ENCODE results near the gene GID8.

GID8 gene

GRCh38 chr20:62925420-62926228, 12.3 kb upstream of the GID8 start:
- Mint-ChIP-seq H3K4me1 (peaks cover 66% of the 10 kb centered on the region), H3K27me3 (no peaks in the 10 kb centered on the region), H3K36me3 (peaks cover 2% of the 10 kb centered on the region), H3K9me3 (no peaks in the 10 kb centered on the region), H3K27ac (peak overlapping the region; percentile 95), H3K4me3 (peak overlapping the region; percentile 96)

GRCh38 chr20:62926229-62927127, 11.5 kb upstream of the GID8 start, which contains the start of gene DIDO1:
Gene DIDO1, minus strand, starts transcription at chr20:62926505.
- H3K4me1 Mint-ChIP-seq: peaks cover 67% of the 10 kb centered on the region
- no peaks in the 10 kb centered on the region for H3K36me3 Mint-ChIP-seq
- no peaks in the 10 kb centered on the region for H3K9me3 Mint-ChIP-seq
- H3K27me3 Mint-ChIP-seq: no peaks in the 10 kb centered on the region
- H3K4me3 Mint-ChIP-seq: peak within 1 kb of the TSS; percentile 96
- peak within 1 kb of the TSS; percentile 95 for H3K27ac Mint-ChIP-seq

GRCh38 chr20:62927128-62927705, 10.7 kb upstream of the GID8 start:
- H3K27ac Mint-ChIP-seq: peak overlapping the region; percentile 25
- H3K4me1 Mint-ChIP-seq: peaks cover 65% of the 10 kb centered on the region
- H3K9me3 Mint-ChIP-seq: no peaks in the 10 kb centered on the region
- no peaks in the 10 kb centered on the region for H3K27me3 Mint-ChIP-seq
- H3K36me3 Mint-ChIP-seq: no peaks in the 10 kb centered on the region
- H3K4me3 Mint-ChIP-seq: peak overlapping the region; percentile 92

DNA sequence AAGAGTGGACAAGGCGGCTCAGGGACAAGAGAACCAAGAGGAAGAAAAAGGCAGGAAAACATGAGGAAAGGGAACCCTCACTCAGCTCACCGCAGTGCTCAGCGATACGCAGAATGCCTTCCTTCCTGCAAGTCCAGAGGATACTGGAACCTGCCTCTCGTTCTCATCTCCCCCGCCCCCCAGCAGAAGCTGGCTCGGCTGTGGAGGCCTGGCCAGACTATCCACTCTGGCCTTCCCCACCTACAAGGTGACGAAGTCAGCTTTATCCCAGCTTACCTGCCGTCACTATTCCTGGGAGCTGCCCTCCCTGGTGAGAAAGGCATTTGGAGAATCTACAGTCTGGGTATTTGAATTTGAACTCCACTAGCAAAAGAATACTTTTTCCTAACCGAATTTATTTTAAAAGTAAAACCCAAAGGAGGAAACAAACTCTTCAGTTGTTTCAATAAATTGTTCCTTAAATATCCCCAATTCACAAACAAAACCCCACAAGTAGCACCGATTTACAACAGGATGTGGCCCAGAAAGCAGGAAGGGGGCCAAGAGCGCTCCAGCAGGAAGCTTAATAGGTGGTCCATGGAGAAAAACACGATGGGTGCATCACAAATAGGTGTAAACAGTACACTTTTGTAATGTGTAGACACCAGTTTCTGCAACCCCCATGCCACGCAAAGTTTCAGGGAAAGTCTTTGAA, 9.6 kb upstream of the GID8 start:
- Mint-ChIP-seq H3K36me3 (no peaks in the 10 kb centered on the region), H3K27me3 (no peaks in the 10 kb centered on the region), H3K27ac (peak overlapping the region; percentile 64), H3K9me3 (no peaks in the 10 kb centered on the region), H3K4me3 (peak overlapping the region; percentile 92), H3K4me1 (peaks cover 56% of the 10 kb centered on the region)

DNA sequence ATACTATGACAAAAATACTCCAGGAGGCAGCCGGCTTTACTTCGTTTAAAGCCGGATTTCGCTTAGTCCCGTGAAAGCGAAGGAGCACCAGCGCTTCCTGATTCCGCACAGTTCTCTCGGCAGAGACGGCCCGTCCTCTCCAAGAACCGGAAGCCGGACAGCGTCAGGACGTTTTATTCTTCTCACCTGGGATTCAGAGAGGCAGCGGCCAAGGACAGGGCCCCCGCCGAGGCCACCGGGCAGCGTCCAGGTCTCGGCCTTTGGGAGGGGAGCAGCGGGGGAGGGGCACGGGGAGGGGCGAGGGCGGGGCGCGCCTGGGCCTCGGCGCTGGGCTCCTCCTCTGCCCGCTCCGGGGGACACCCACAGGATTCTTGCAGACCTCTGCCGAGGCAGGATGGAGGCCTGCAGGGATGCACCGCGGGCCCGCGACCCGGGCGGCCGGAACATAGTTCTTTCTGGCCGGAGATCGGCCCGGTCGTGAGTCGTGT, 8.9 kb upstream of the GID8 start:
- Mint-ChIP-seq H3K27me3 (no peaks in the 10 kb centered on the region), H3K4me3 (peak overlapping the region; percentile 92), H3K9me3 (no peaks in the 10 kb centered on the region), H3K27ac (peak overlapping the region; percentile 64), H3K36me3 (no peaks in the 10 kb centered on the region), H3K4me1 (peaks cover 49% of the 10 kb centered on the region)

- H3K9me3 Mint-ChIP-seq: no peaks in the 10 kb centered on the region
- peaks cover 41% of the 10 kb centered on the region for H3K4me1 Mint-ChIP-seq
- H3K36me3 Mint-ChIP-seq: no peaks in the 10 kb centered on the region
- H3K27me3 Mint-ChIP-seq: no peaks in the 10 kb centered on the region
- H3K27ac Mint-ChIP-seq: no peak overlapping the region
- H3K4me3 Mint-ChIP-seq: no peak overlapping the region
These were observed 6.5 kb upstream of the GID8 start for GRCh38 chr20:62931464-62931863.

GRCh38 chr20:62933966-62934365, 4.0 kb upstream of the GID8 start:
- Mint-ChIP-seq H3K4me3 (no peak overlapping the region), H3K27me3 (no peaks in the 10 kb centered on the region), H3K27ac (no peak overlapping the region), H3K9me3 (no peaks in the 10 kb centered on the region), H3K36me3 (no peaks in the 10 kb centered on the region), H3K4me1 (peaks cover 31% of the 10 kb centered on the region)

DNA sequence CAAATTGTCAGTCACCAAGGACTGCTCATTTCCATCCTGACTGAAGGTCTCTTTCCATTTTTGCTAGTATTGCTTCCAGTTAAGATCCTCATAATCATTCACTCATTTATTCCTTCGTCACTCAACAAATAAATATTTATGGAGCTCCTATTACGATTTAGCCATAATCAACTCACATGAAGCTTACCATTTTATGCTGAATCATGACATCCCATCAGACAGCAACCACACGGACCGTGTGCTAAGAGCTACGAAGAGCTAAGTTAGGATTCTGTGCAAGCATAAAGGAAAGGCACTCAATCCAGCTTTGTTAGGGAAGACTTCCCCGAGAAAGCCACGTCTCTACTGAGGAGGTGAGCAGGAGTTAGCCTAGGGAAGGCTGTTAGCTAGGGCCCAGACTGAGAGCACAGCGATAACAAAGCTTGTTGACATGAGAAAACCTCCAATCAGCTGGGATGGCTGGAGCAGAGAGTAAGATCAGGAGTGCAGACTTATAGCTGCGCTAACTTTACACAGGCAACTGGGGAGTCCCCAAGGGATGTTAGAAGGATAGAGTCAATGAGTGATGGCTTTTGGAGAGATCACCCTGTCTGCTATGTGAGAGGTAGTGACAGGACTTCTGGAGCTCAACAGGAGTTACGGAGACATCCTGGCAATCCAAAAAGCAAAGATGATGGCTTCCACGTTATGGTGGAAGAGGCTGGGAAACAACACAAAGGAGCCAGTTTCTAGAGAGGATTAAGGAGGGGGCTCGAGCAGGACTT, 2.6 kb upstream of the GID8 start:
- peaks cover 2% of the 10 kb centered on the region for H3K36me3 Mint-ChIP-seq
- peaks cover 32% of the 10 kb centered on the region for H3K4me1 Mint-ChIP-seq
- H3K9me3 Mint-ChIP-seq: no peaks in the 10 kb centered on the region
- no peaks in the 10 kb centered on the region for H3K27me3 Mint-ChIP-seq
- H3K27ac Mint-ChIP-seq: no peak overlapping the region
- H3K4me3 Mint-ChIP-seq: no peak overlapping the region

GRCh38 chr20:62935968-62936585, 1.9 kb upstream of the GID8 start:
- no peak overlapping the region for H3K27ac Mint-ChIP-seq
- H3K4me3 Mint-ChIP-seq: no peak overlapping the region
- no peaks in the 10 kb centered on the region for H3K27me3 Mint-ChIP-seq
- H3K36me3 Mint-ChIP-seq: peaks cover 2% of the 10 kb centered on the region
- H3K9me3 Mint-ChIP-seq: no peaks in the 10 kb centered on the region
- peaks cover 32% of the 10 kb centered on the region for H3K4me1 Mint-ChIP-seq

- Mint-ChIP-seq H3K4me3 (no peak overlapping the region), H3K27me3 (no peaks in the 10 kb centered on the region), H3K36me3 (peaks cover 2% of the 10 kb centered on the region), H3K4me1 (peaks cover 39% of the 10 kb centered on the region), H3K27ac (peak overlapping the region; percentile 97), H3K9me3 (no peaks in the 10 kb centered on the region)
These were observed 461 bp upstream of the GID8 start for GRCh38 chr20:62937268-62938104.

- peaks cover 3% of the 10 kb centered on the region for H3K36me3 Mint-ChIP-seq
- H3K9me3 Mint-ChIP-seq: no peaks in the 10 kb centered on the region
- H3K27ac Mint-ChIP-seq: no peak overlapping the region
- no peaks in the 10 kb centered on the region for H3K27me3 Mint-ChIP-seq
- H3K4me1 Mint-ChIP-seq: peaks cover 47% of the 10 kb centered on the region
- no peak overlapping the region for H3K4me3 Mint-ChIP-seq
These were observed 2.9 kb downstream of the GID8 start for GRCh38 chr20:62940875-62941274.

GRCh38 chr20:62941792-62942191, 3.8 kb downstream of the GID8 start:
- peak overlapping the region; percentile 9 for H3K27ac Mint-ChIP-seq
- no peaks in the 10 kb centered on the region for H3K9me3 Mint-ChIP-seq
- no peaks in the 10 kb centered on the region for H3K27me3 Mint-ChIP-seq
- peaks cover 46% of the 10 kb centered on the region for H3K4me1 Mint-ChIP-seq
- H3K36me3 Mint-ChIP-seq: peaks cover 5% of the 10 kb centered on the region
- no peak overlapping the region for H3K4me3 Mint-ChIP-seq

- Mint-ChIP-seq H3K27me3 (no peaks in the 10 kb centered on the region), H3K4me1 (peaks cover 48% of the 10 kb centered on the region), H3K36me3 (peaks cover 5% of the 10 kb centered on the region), H3K4me3 (no peak overlapping the region), H3K27ac (no peak overlapping the region), H3K9me3 (no peaks in the 10 kb centered on the region)
These were observed 4.5 kb downstream of the GID8 start for GRCh38 chr20:62942456-62942855.

All from activated naive CD4-positive, alpha-beta T cell treated with anti-CD3 and anti-CD28 coated beads, Interleukin-2, amount 50 U/mL, for 24 hours (primary cell).